RWPE1 (cell line): ENCODE results near the gene CES3.
"Not testable (repeated sequence)": the region's sequence is repeated elsewhere in the genome, so short reads cannot be mapped to it uniquely, and the experiment has no call there.

Source experiments
- CTCF ChIA-PET: fragments of 350-600 bp; sonication (Branson Sonifier 250); formaldehyde crosslinking; extraction: SDS; loops from one replicate; lab custom pipeline; 2021; lab: Yijun Ruan, JAX
- POLR2A ChIA-PET: fragments of 400-600 bp; formaldehyde crosslinking; extraction: SDS; loops from one replicate; lab custom pipeline; 2020; ENCODE audit warnings: antibody characterized with exemption; ENCODE audit not compliant: low non-redundant PET; lab: Yijun Ruan, JAX
- DNase-seq: peaks from one replicate; pipeline ENCODE4 v3.0.0; 2012; ENCODE audit warnings: low spot score
- H3K27ac ChIP-seq: fragments of 450-650 bp; 2 replicates; pipeline ENCODE4 v1.5.1; 2017
- CTCF ChIP-seq: fragments of 450-650 bp; conservative IDR thresholded peaks from 2 replicates; pipeline ENCODE4 v1.5.1; 2017; ENCODE audit warnings: low read depth, mild to moderate bottlenecking

Gene CES3

GRCh38 chr16:66930189-66930588 lies 30.9 kb upstream of the CES3 start:
- CTCF ChIA-PET: interaction anchor here (0.5 to 0.6 kb wide), 3 partner anchors 8 to 189 kb away, joined by 3 read pairs; no protein-coding TSS in a partner anchor
- POLR2A ChIA-PET: no interaction called here

GRCh38 chr16:66931665-66932064 lies 29.4 kb upstream of the CES3 start:
- CTCF ChIA-PET: no interaction called here
- no peak overlapping the region for H3K27ac ChIP-seq
- DNase-seq: no peak
- POLR2A ChIA-PET: no interaction called here
- no peak for TF ChIP-seq CTCF

More at GRCh38 chr16:66930189-66930588, 30.9 kb upstream of the CES3 start:
- DNase-seq: no peak
- H3K27ac ChIP-seq: peak overlapping the region; percentile 54
- no peak for TF ChIP-seq CTCF

GRCh38 chr16:66932076-66932475 lies 29.0 kb upstream of the CES3 start:
- POLR2A ChIA-PET: no interaction called here
- CTCF ChIA-PET: interaction anchor here (0.6 to 1.2 kb wide), 2 partner anchors 37 to 180 kb away, joined by 3 to 7 read pairs; no protein-coding TSS in a partner anchor
- TF ChIP-seq CTCF: no peak
- H3K27ac ChIP-seq: peak overlapping the region; percentile 94
- DNase-seq: no peak

- TF ChIP-seq CTCF: no peak
- peak overlapping the region; percentile 94 for H3K27ac ChIP-seq
- ChIA-PET POLR2A (no interaction called here), CTCF (interaction anchor here (0.9 to 1.8 kb wide), 2 partner anchors 8 to 39 kb away, joined by 3 to 8 read pairs; no protein-coding TSS in a partner anchor)
- peak; percentile 79 for DNase-seq
Measured at GRCh38 chr16:66933776-66934137, 27.3 kb upstream of the CES3 start.

GRCh38 chr16:66934138-66934838 lies 26.8 kb upstream of the CES3 start, which contains the start of gene CIAO2B:
Gene CIAO2B (minus strand): TSS chr16:66934402. CDS start chr16:66934364, 38 bp downstream.
- H3K27ac ChIP-seq: peak within 1 kb of the TSS; percentile 94
- ChIA-PET CTCF (interaction anchor here (0.7 to 1.8 kb wide), 3 partner anchors 8 to 559 kb away, joined by 3 to 8 read pairs (median 5); no protein-coding TSS in a partner anchor), POLR2A (no interaction called here)
- no peak for TF ChIP-seq CTCF
- DNase-seq: peak; percentile 82

GRCh38 chr16:66934839-66935313 lies 26.2 kb upstream of the CES3 start:
- POLR2A ChIA-PET, DNase-seq: not testable (repeated sequence)
- H3K27ac ChIP-seq: peak overlapping the region; percentile 94
- CTCF ChIA-PET: interaction anchor here (0.7 to 1.8 kb wide), 2 partner anchors 40 to 559 kb away, joined by 5 to 8 read pairs; no protein-coding TSS in a partner anchor
